ENCODE data around the gene TNFRSF12A. TPM values are rescaled to one million over a fixed set of nuclear protein-coding genes. Genes with fewer than 3 reads are reported as not detected.

TNFRSF12A gene
- total RNA-seq, 2 donors from 2014 or later: 11.6 to 27.3 TPM

GRCh38 chr16:3042376-3042775 lies 22.2 kb downstream of the TNFRSF12A start:
- Histone ChIP-seq H3K4me1 (peaks cover 13% of the 10 kb centered on the region), H3K9me3 (no peaks in the 10 kb centered on the region), H3K27me3 (peaks cover 35% of the 10 kb centered on the region), H3K9ac (ENCODE audit: low read depth in 2 of 2, low read length in 2 of 2) (no peak overlapping the region), H3K4me3 (no peak overlapping the region), H3K27ac (no peak overlapping the region), H3K36me3 (no peaks in the 10 kb centered on the region)
- TF ChIP-seq CTCF (IDR thresholded peaks at IDR 0.05): no peak
- intact Hi-C loops (cut with DNase I): no loop called here
- no peak for DNase-seq

- Histone ChIP-seq H3K4me3 (no peak overlapping the region), H3K9me3 (no peaks in the 10 kb centered on the region), H3K27me3 (peaks cover 42% of the 10 kb centered on the region), H3K9ac (ENCODE audit: low read depth in 2 of 2, low read length in 2 of 2) (no peak overlapping the region), H3K27ac (no peak overlapping the region), H3K36me3 (no peaks in the 10 kb centered on the region), H3K4me1 (peaks cover 8% of the 10 kb centered on the region)
- TF ChIP-seq CTCF (IDR thresholded peaks at IDR 0.05): no peak
- no peak for DNase-seq
- intact Hi-C loops (cut with DNase I): no loop called here
Observed at GRCh38 chr16:3044708-3045107, 24.5 kb downstream of the TNFRSF12A start.

GRCh38 chr16:3045758-3046640 lies 25.8 kb downstream of the TNFRSF12A start, which contains the start of gene MMP25:
TSS of gene MMP25 (plus strand) at chr16:3046561. CDS start at chr16:3046918, 357 bp downstream.
- peak within 1 kb of the TSS; percentile 27 for H3K4me3 ChIP-seq

GRCh38 chr16:3046641-3047386 lies 26.6 kb downstream of the TNFRSF12A start:
- intact Hi-C loops (cut with DNase I): no loop called here
- Histone ChIP-seq H3K9me3 (no peaks in the 10 kb centered on the region), H3K9ac (ENCODE audit: low read depth in 2 of 2, low read length in 2 of 2) (peak overlapping the region in 1 of 2 donors; percentile 43), H3K27ac (no peak overlapping the region), H3K4me1 (peaks cover 8% of the 10 kb centered on the region), H3K27me3 (peaks cover 49% of the 10 kb centered on the region), H3K4me3 (peak overlapping the region; percentile 27), H3K36me3 (no peaks in the 10 kb centered on the region)
- TF ChIP-seq CTCF (IDR thresholded peaks at IDR 0.05): no peak
- DNase-seq: no peak

More at GRCh38 chr16:3045758-3046640, 25.8 kb downstream of the TNFRSF12A start, which contains the start of gene MMP25:
- TF ChIP-seq CTCF (IDR thresholded peaks at IDR 0.05): no peak
- intact Hi-C loops (cut with DNase I): no loop called here
- Histone ChIP-seq H3K4me1 (peaks cover 8% of the 10 kb centered on the region), H3K36me3 (no peaks in the 10 kb centered on the region), H3K27ac (no peak within 1 kb of the TSS), H3K9ac (ENCODE audit: low read depth in 2 of 2, low read length in 2 of 2) (peak within 1 kb of the TSS in 1 of 2 donors; percentile 43), H3K27me3 (peaks cover 49% of the 10 kb centered on the region), H3K9me3 (no peaks in the 10 kb centered on the region)
- DNase-seq: no peak

GRCh38 chr16:3047387-3047720 lies 27.2 kb downstream of the TNFRSF12A start:
- no peak overlapping the region for H3K27ac ChIP-seq
- DNase-seq: no peak
- peaks cover 49% of the 10 kb centered on the region for H3K27me3 ChIP-seq

More at GRCh38 chr16:3047387-3047720, 27.2 kb downstream of the TNFRSF12A start:
- H3K36me3 ChIP-seq: no peaks in the 10 kb centered on the region
- TF ChIP-seq CTCF (IDR thresholded peaks at IDR 0.05): no peak
- no peak overlapping the region for H3K9ac ChIP-seq (ENCODE audit: low read depth in 2 of 2, low read length in 2 of 2)
- intact Hi-C loops (cut with DNase I): no loop called here
- peaks cover 8% of the 10 kb centered on the region for H3K4me1 ChIP-seq
- H3K9me3 ChIP-seq: no peaks in the 10 kb centered on the region
- H3K4me3 ChIP-seq: no peak overlapping the region

Data from colonic mucosa (tissue), 4 donors.